Stimulated activated CD8-positive, alpha-beta memory T cell treated with anti-CD3 and anti-CD28 coated beads, Interleukin-12 subunit alpha, Interleukin-12 subunit beta, amount 100 ng/mL, for 24 hours (primary cell): ENCODE results near the gene PPP2R5E.
"Not testable (repeated sequence)": the region's sequence is repeated elsewhere in the genome, so short reads cannot be mapped to it uniquely, and the experiment has no call there.

Experiments
- DNase-seq: peaks from one replicate; pipeline ENCODE4 v3.0.0-alpha.2; 2020; ENCODE audit errors: extremely low read depth

Gene PPP2R5E

GRCh38 chr14:63522511-63522910 is 20.7 kb downstream of the PPP2R5E start:
- not testable (repeated sequence) for DNase-seq

GRCh38 chr14:63517354-63517753 is 25.8 kb downstream of the PPP2R5E start:
- no peak for DNase-seq

- DNase-seq: no peak
Observed at GRCh38 chr14:63515240-63515639, 27.9 kb downstream of the PPP2R5E start.

- DNase-seq: no peak
Observed at GRCh38 chr14:63513756-63514155, 29.4 kb downstream of the PPP2R5E start.

- no peak for DNase-seq
Observed at GRCh38 chr14:63512861-63513260, 30.3 kb downstream of the PPP2R5E start.

- no peak for DNase-seq
Observed at GRCh38 chr14:63510538-63510937, 32.6 kb downstream of the PPP2R5E start.

GRCh38 chr14:63508033-63508432 is 35.1 kb downstream of the PPP2R5E start:
- DNase-seq: no peak

- no peak for DNase-seq
Observed at GRCh38 chr14:63504648-63505047, 38.5 kb downstream of the PPP2R5E start.

GRCh38 chr14:63501429-63501828 is 41.7 kb downstream of the PPP2R5E start:
- DNase-seq: no peak

- no peak for DNase-seq
Observed at GRCh38 chr14:63499701-63500250, 43.4 kb downstream of the PPP2R5E start.

- no peak for DNase-seq
Observed at GRCh38 chr14:63496837-63497400, 46.3 kb downstream of the PPP2R5E start.

- DNase-seq: no peak
Observed at GRCh38 chr14:63493246-63493645, 49.9 kb downstream of the PPP2R5E start.

GRCh38 chr14:63492391-63492790 is 50.8 kb downstream of the PPP2R5E start:
- DNase-seq: no peak

GRCh38 chr14:63487724-63488123 is 55.5 kb downstream of the PPP2R5E start:
- no peak for DNase-seq

GRCh38 chr14:63486738-63487137 is 56.4 kb downstream of the PPP2R5E start:
- no peak for DNase-seq

GRCh38 chr14:63483315-63483714 is 59.9 kb downstream of the PPP2R5E start:
- no peak for DNase-seq

- no peak for DNase-seq
Observed at GRCh38 chr14:63480599-63480998, 62.6 kb downstream of the PPP2R5E start.

- DNase-seq: no peak
Observed at GRCh38 chr14:63478437-63478852, 64.7 kb downstream of the PPP2R5E start.

- no peak for DNase-seq
Observed at GRCh38 chr14:63478010-63478409, 65.2 kb downstream of the PPP2R5E start.

GRCh38 chr14:63477556-63477955 is 65.6 kb downstream of the PPP2R5E start:
- no peak for DNase-seq

- no peak for DNase-seq
Observed at GRCh38 chr14:63475761-63476160, 67.4 kb downstream of the PPP2R5E start.

- no peak for DNase-seq
Observed at GRCh38 chr14:63474844-63475243, 68.3 kb downstream of the PPP2R5E start.

GRCh38 chr14:63474111-63474510 is 69.1 kb downstream of the PPP2R5E start:
- no peak for DNase-seq
